Adrenal gland (tissue), 19 donors: ENCODE results near the gene USP17L21. TPM values are rescaled to one million over a fixed set of nuclear protein-coding genes. Genes with fewer than 3 reads are reported as not detected.
"Not testable (repeated sequence)": the region's sequence is repeated elsewhere in the genome, so short reads cannot be mapped to it uniquely, and the experiment has no call there.

Source experiments
- DNase-seq, 7 donors: peaks; one replicate each; pipeline ENCODE4 v3.0.0-alpha.2; 2019 to 2020
- H3K27ac ChIP-seq, 5 donors: fragments of 200-600 bp; sonication (generic) in 4 of 5; 1 replicate in 3 of 5; 2 replicates in 2 of 5; pipeline versions ENCODE4 v1.5.1 to v1.8.0; 2016 to 2020; ENCODE audit warnings: mild to moderate bottlenecking in 1 of 5
- H3K27me3 ChIP-seq: fragments of 200-600 bp; 2 replicates; pipeline ENCODE4 v1.8.0; 2021
- H3K36me3 ChIP-seq, 2 donors: fragments of 200-600 bp; replicated peaks in 1 of 2; 1 replicate in 1 of 2; 2 replicates in 1 of 2; pipeline versions ENCODE4 v1.5.1 to v1.8.0; 2018 to 2022
- H3K4me1 ChIP-seq, 2 donors: fragments of 200-600 bp; replicated peaks in 1 of 2; 1 replicate in 1 of 2; 2 replicates in 1 of 2; pipeline versions ENCODE4 v1.5.1 to v1.8.0; 2018 to 2021
- H3K4me3 ChIP-seq, 4 donors: fragments of 200-600 bp; sonication (generic) in 3 of 4; one replicate each; pipeline ENCODE4 v1.5.1; 2016 to 2018
- H3K9me3 ChIP-seq, 3 donors: fragments of 200-600 bp; sonication (generic) in 1 of 3; replicated peaks in 1 of 3; 1 replicate in 2 of 3; 2 replicates in 1 of 3; pipeline versions ENCODE4 v1.5.1 to v1.8.0; 2016 to 2021
- WGBS, 4 donors: extraction: QIAGEN DNeasy Blood & Tissue Kit in 2 of 4; methylation state at CpG; one replicate each; pipeline versions ENCODE4 v1.1.5 to v1.1.7; 2013 to 2017; 5-methylcytosine and 5-hydroxymethylcytosine counted together
- intact Hi-C, 2 donors: fragments of 100-400 bp; cut with DNase I; formaldehyde crosslinking; loops; one replicate each; pipeline versions ENCODE4 v1.14.1 to v1.15.0; 2022 to 2023
- long read RNA-seq, 10 donors: library from polyadenylated mRNA in 3 of 10; unstranded in 2 of 10; stranded (forward) in 1 of 10; transcript quantifications; one replicate each; pipeline ENCODE4 v2.0.0 and lab custom pipeline, GENCODE V29; 2021 to 2026
- polyA plus RNA-seq, 3 donors: library from polyadenylated mRNA; stranded (reverse); fragments of 200-250 nt in 2 of 3; fragments of 350-450 nt in 1 of 3; fragmentation: Illumina TruSeq in 1 of 3; extraction: RNeasy Lipid Tissue Mini Kit (QIAGEN cat#74804) in 1 of 3; gene quantifications; one replicate each; pipeline ENCODE4 v1.2.3, GENCODE V29; 2013 to 2014
- total RNA-seq, 9 donors: library from RNA; depleted of rRNA in 4 of 9; stranded (reverse); fragments of >200 nt in 4 of 9; fragments of 120-200 nt in 1 of 9; fragmentation: NEBNext Ultra II Directional in 1 of 9; extraction: Animal tissue kit (Norgen Biotek cat#: 25700) in 1 of 9; gene quantifications; one replicate each; pipeline versions ENCODE4 v1.1.0 to v1.2.4, GENCODE V29; 2013 to 2023
- donor health status: healthy with polysubstance abuse.
- donor health status: Bipolar disorder and iron deficiency.
- donor health status: DM: yes; HTN: yes; CAD: no.
- donor health status: DM: no; HTN: no; CAD: no.
- donor health status: DM: no; HTN: no; CAD: no.
- donor health status: DM: yes; HTN: yes; CAD: no.

Gene USP17L21
- not detected for total RNA-seq
- not detected for polyA plus RNA-seq
- long read RNA-seq, donor 1 = 0 reads
- long read RNA-seq, donor 2 = 0 reads
- long read RNA-seq, donor 3 = 0 reads
- long read RNA-seq, donor 4 = 0 reads
- long read RNA-seq, donor 5 = 0 reads
- long read RNA-seq, donor 6 = 0 reads
- long read RNA-seq, donor 7 = 0 reads
- long read RNA-seq, donor 8 = 0 reads
- long read RNA-seq, donor 9 = 0 reads
- long read RNA-seq, donor 10 = 0 reads

- H3K9me3 ChIP-seq, DNase-seq, H3K27ac ChIP-seq, H3K4me3 ChIP-seq, intact Hi-C loops, H3K4me1 ChIP-seq, H3K36me3 ChIP-seq, H3K27me3 ChIP-seq: not testable (repeated sequence)
- WGBS, 4 donors = no CpG with 5 or more reads among the region's 13 CpGs
These were observed at the start of gene USP17L21 for GRCh38 chr4:9262572-9262971. TSS of gene USP17L21 (plus strand) at chr4:9262872. CDS start at chr4:9262872, 0 bp downstream.

- 69 to 83% (median 75%) methylated on average over 8 to 11 of the region's 14 CpGs for WGBS, 4 donors
- H3K4me3 ChIP-seq, intact Hi-C loops, H3K36me3 ChIP-seq, H3K27me3 ChIP-seq, H3K9me3 ChIP-seq, H3K4me1 ChIP-seq, H3K27ac ChIP-seq: not testable (repeated sequence)
- DNase-seq = peak in 3 of 7 donors; percentile 1 to 35 (median 6)
These were observed 48.0 kb upstream of the USP17L21 start for GRCh38 chr4:9214701-9215100.

- H3K4me3 ChIP-seq, H3K4me1 ChIP-seq, H3K36me3 ChIP-seq, H3K27ac ChIP-seq, H3K9me3 ChIP-seq, H3K27me3 ChIP-seq, DNase-seq, intact Hi-C loops: not testable (repeated sequence)
- 92% methylated on average over 9 of the region's 14 CpGs; no CpG with 5 or more reads in 3 of the 4 donors for WGBS, 4 donors
These were observed 47.6 kb upstream of the USP17L21 start, which contains the start of gene USP17L11 for GRCh38 chr4:9215105-9215504. TSS of gene USP17L11 (plus strand) at chr4:9215405. CDS start at chr4:9215405, 0 bp downstream.

- intact Hi-C loops, H3K36me3 ChIP-seq, H3K27me3 ChIP-seq, H3K9me3 ChIP-seq, H3K27ac ChIP-seq, H3K4me1 ChIP-seq, DNase-seq, H3K4me3 ChIP-seq: not testable (repeated sequence)
- WGBS, 4 donors = no CpG with 5 or more reads among the region's 13 CpGs
These were observed 42.8 kb upstream of the USP17L21 start, which contains the start of gene USP17L12 for GRCh38 chr4:9219852-9220251. TSS of gene USP17L12 (plus strand) at chr4:9220152. CDS start at chr4:9220152, 0 bp downstream.

GRCh38 chr4:9224596-9224995, 38.1 kb upstream of the USP17L21 start, which contains the start of gene USP17L13:
TSS of gene USP17L13 (plus strand) at chr4:9224896. CDS start at chr4:9224896, 0 bp downstream.
- DNase-seq, intact Hi-C loops: not testable (repeated sequence)

GRCh38 chr4:9230249-9230648, 32.4 kb upstream of the USP17L21 start:
- H3K9me3 ChIP-seq, H3K36me3 ChIP-seq, H3K27ac ChIP-seq, H3K27me3 ChIP-seq, intact Hi-C loops, H3K4me3 ChIP-seq, H3K4me1 ChIP-seq: not testable (repeated sequence)
- WGBS, 4 donors = 79 to 86% (median 85%) methylated on average over 4 to 5 of the region's 8 CpGs; no CpG with 5 or more reads in 1 of the 4 donors
- DNase-seq = peak in 2 of 7 donors; percentile 2 to 14

More at GRCh38 chr4:9224596-9224995, 38.1 kb upstream of the USP17L21 start, which contains the start of gene USP17L13:
- not testable (repeated sequence) for H3K27ac ChIP-seq, H3K9me3 ChIP-seq, H3K4me1 ChIP-seq, H3K27me3 ChIP-seq, H3K4me3 ChIP-seq, H3K36me3 ChIP-seq
- WGBS, 4 donors = no CpG with 5 or more reads among the region's 14 CpGs

- H3K4me1 ChIP-seq, H3K27ac ChIP-seq, H3K4me3 ChIP-seq, intact Hi-C loops, DNase-seq, H3K36me3 ChIP-seq, H3K27me3 ChIP-seq, H3K9me3 ChIP-seq: not testable (repeated sequence)
- WGBS, 4 donors = no CpG with 5 or more reads among the region's 15 CpGs
These were observed 28.6 kb upstream of the USP17L21 start, which contains the start of gene USP17L15 for GRCh38 chr4:9234085-9234484. TSS of gene USP17L15 (plus strand) at chr4:9234385. CDS start at chr4:9234385, 0 bp downstream.

GRCh38 chr4:9238461-9238860, 24.2 kb upstream of the USP17L21 start:
- H3K9me3 ChIP-seq, H3K27ac ChIP-seq, intact Hi-C loops, H3K27me3 ChIP-seq, H3K36me3 ChIP-seq, H3K4me1 ChIP-seq, H3K4me3 ChIP-seq: not testable (repeated sequence)
- WGBS, 4 donors = 70 to 81% methylated on average over 8 to 11 of the region's 12 CpGs; no CpG with 5 or more reads in 2 of the 4 donors
- DNase-seq = peak in 2 of 7 donors; percentile 17 to 48

- H3K4me3 ChIP-seq, DNase-seq, H3K4me1 ChIP-seq, H3K9me3 ChIP-seq, H3K36me3 ChIP-seq, intact Hi-C loops, H3K27me3 ChIP-seq, H3K27ac ChIP-seq: not testable (repeated sequence)
- WGBS, 4 donors = 83 to 97% (median 91%) methylated on average over 4 to 13 of the region's 14 CpGs
These were observed 19.1 kb upstream of the USP17L21 start, which contains the start of gene USP17L17 for GRCh38 chr4:9243579-9243978. TSS of gene USP17L17 (plus strand) at chr4:9243879. CDS start at chr4:9243879, 0 bp downstream.

GRCh38 chr4:9247953-9248680, 14.6 kb upstream of the USP17L21 start, which contains the start of gene USP17L18:
TSS of gene USP17L18 (plus strand) at chr4:9248630. CDS start at chr4:9248630, 0 bp downstream.
- H3K27me3 ChIP-seq, H3K36me3 ChIP-seq, H3K9me3 ChIP-seq, H3K4me1 ChIP-seq, H3K27ac ChIP-seq, H3K4me3 ChIP-seq, intact Hi-C loops: not testable (repeated sequence)
- DNase-seq = peak in 5 of 7 donors; percentile 6 to 66 (median 13)
- WGBS, 4 donors = 87 to 90% (median 89%) methylated on average over 11 to 20 of the region's 26 CpGs
